ENCODE results near the gene RPS2. TPM values are rescaled to one million over a fixed set of nuclear protein-coding genes. Genes with fewer than 3 reads are reported as not detected.

Gene RPS2
- total RNA-seq, 2 donors from 2014 or later: 2,046 to 2,467 TPM

DNA sequence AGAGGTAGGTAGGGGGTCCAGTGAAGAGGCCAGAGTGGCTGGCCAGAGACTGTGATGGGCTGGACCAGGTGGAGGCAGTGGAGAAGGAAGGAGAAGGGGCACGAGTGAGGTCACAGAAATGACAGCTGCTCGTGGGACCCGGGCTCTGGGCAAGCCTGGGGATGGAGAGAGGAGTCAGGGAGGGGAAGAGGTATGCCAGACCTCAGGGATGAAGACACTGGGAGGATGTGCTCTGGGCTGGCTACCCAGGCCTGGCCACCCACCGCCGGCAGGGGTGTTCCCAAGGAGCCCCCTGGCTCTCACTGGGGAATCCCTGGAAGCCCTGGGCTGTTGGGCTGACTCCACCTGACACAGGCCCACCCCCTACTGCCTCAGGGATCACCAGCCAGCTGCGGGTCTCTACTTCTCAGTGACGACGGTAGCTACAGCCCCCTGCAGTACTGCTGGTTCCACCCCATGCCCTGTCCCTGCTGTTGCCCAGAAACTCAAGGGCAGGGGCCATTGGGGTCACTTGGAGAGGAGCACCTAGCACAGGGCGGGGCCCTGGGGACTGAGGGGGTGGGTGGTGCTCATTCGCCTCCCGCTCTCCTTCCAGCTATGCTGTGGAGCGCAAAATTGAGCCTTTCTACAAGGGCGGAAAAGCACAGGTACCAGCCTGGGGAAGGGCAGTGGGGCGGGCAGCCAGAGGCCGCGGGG is 9.0 kb upstream of the RPS2 start:
- H3K27me3 ChIP-seq (replicated peaks; ENCODE audit: insufficient read depth): no peaks in the 10 kb centered on the region
- no peak for DNase-seq (ENCODE audit: low spot score)
- peaks cover 6% of the 10 kb centered on the region for H3K4me1 ChIP-seq (replicated peaks)
- intact Hi-C loops (cut with DNase I): no loop called here
- no peaks in the 10 kb centered on the region for H3K9me3 ChIP-seq
- H3K27ac ChIP-seq: no peak overlapping the region
- no peak overlapping the region for H3K4me3 ChIP-seq
- TF ChIP-seq POLR2A (IDR thresholded peaks at IDR 0.05) (no peak), POLR2AphosphoS5 (IDR thresholded peaks at IDR 0.05) (no peak)
- TF ChIP-seq, protein P1, sequence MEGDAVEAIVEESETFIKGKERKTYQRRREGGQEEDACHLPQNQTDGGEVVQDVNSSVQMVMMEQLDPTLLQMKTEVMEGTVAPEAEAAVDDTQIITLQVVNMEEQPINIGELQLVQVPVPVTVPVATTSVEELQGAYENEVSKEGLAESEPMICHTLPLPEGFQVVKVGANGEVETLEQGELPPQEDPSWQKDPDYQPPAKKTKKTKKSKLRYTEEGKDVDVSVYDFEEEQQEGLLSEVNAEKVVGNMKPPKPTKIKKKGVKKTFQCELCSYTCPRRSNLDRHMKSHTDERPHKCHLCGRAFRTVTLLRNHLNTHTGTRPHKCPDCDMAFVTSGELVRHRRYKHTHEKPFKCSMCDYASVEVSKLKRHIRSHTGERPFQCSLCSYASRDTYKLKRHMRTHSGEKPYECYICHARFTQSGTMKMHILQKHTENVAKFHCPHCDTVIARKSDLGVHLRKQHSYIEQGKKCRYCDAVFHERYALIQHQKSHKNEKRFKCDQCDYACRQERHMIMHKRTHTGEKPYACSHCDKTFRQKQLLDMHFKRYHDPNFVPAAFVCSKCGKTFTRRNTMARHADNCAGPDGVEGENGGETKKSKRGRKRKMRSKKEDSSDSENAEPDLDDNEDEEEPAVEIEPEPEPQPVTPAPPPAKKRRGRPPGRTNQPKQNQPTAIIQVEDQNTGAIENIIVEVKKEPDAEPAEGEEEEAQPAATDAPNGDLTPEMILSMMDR (IDR thresholded peaks at IDR 0.05): no peak
- 90% methylated on average over 16 of the region's 16 CpGs for WGBS
- H3K36me3 ChIP-seq: peaks cover 11 to 13% of the 10 kb centered on the region in 2 donors

DNA sequence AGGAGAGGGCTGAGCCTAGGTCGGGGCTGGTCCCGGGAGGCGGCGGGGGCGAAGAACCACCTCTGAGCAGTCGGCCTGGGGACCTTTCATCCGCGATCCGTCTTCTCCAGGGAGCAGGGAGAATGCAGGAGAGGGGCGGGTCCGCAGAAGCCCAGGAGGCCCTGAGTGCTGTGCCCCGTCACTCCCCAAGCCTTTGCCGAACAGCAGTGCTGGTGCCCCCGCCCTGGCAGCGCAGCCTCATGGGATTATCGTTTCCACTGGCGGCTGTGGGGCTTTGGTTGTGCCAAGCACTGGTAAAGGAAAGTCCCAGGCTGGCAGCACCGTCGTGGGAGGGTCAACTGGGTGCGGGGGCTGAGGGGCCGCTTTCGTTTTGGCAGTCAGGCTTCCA is 7.9 kb upstream of the RPS2 start:
- Histone ChIP-seq H3K4me3 (peak overlapping the region; percentile 77 to 93), H3K27ac (peak overlapping the region in 1 of 2 donors; percentile 86), H3K36me3 (peaks cover 11 to 12% of the 10 kb centered on the region in 2 donors), H3K4me1 (replicated peaks) (peaks cover 6% of the 10 kb centered on the region), H3K27me3 (replicated peaks; ENCODE audit: insufficient read depth) (no peaks in the 10 kb centered on the region), H3K9me3 (no peaks in the 10 kb centered on the region)
- 2% methylated on average over 21 of the region's 22 CpGs for WGBS
- DNase-seq (ENCODE audit: low spot score): no peak
- intact Hi-C loops (cut with DNase I): no loop called here
- TF ChIP-seq POLR2A (IDR thresholded peaks at IDR 0.05) (no peak), POLR2AphosphoS5 (IDR thresholded peaks at IDR 0.05) (no peak)
- TF ChIP-seq, protein P1 (IDR thresholded peaks at IDR 0.05): no peak

DNA sequence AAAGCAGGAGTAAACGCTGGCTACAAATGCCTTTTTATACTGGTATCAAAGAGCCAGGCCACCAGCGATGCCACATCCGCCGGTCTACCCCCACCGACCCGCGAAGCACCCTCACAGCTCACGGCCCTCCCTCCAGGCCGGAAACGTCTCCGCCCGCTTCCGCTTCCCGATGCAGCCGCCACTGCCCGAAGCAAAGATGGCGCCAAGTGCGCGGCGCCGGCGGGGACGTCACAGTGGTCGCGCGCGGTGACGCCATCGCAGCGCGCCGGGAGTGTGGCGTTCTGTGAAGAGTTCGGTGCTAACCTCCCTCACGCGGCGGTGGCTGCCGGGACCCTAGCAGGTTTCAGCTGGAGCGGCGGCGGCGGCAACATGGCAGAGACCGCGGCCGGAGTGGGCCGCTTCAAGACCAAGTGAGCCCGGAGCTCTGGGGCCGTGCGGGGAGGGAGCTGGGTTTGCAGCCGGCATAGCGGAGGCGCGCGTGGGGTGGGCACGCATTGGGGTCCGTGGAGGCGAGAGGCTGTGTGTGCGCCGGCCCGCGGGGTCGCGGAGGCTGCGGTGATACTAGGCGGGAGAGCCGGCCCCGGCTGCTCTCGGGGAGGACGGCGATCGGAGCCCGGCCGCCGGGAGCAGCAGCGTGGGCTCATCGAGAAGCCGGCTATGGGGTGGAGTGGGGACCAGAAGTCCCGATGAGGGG is 7.3 kb upstream of the RPS2 start, which contains the start of gene TBL3:
TBL3 (plus strand) TSS at position 258 of the 694 bp plus-strand sequence; CDS start at position 370, 112 bp downstream.
- peak within 1 kb of the TSS; percentile 84 to 86 for H3K27ac ChIP-seq
- H3K36me3 ChIP-seq: peaks cover 11% of the 10 kb centered on the region in 2 donors
- DNase-seq (ENCODE audit: low spot score): peak; percentile 90
- intact Hi-C loops (cut with DNase I): no loop called here
- TF ChIP-seq, protein P1 (IDR thresholded peaks at IDR 0.05): peak in 2 of 4 experiments; percentile 40 to 51
- TF ChIP-seq POLR2AphosphoS5 (IDR thresholded peaks at IDR 0.05) (peak; percentile 100), POLR2A (IDR thresholded peaks at IDR 0.05) (peak; percentile 88)
- WGBS: under 1% methylated on average over 74 of the region's 78 CpGs
- H3K27me3 ChIP-seq (replicated peaks; ENCODE audit: insufficient read depth): no peaks in the 10 kb centered on the region
- H3K4me3 ChIP-seq: peak within 1 kb of the TSS; percentile 77 to 93
- H3K4me1 ChIP-seq (replicated peaks): peaks cover 6% of the 10 kb centered on the region
- no peaks in the 10 kb centered on the region for H3K9me3 ChIP-seq

DNA sequence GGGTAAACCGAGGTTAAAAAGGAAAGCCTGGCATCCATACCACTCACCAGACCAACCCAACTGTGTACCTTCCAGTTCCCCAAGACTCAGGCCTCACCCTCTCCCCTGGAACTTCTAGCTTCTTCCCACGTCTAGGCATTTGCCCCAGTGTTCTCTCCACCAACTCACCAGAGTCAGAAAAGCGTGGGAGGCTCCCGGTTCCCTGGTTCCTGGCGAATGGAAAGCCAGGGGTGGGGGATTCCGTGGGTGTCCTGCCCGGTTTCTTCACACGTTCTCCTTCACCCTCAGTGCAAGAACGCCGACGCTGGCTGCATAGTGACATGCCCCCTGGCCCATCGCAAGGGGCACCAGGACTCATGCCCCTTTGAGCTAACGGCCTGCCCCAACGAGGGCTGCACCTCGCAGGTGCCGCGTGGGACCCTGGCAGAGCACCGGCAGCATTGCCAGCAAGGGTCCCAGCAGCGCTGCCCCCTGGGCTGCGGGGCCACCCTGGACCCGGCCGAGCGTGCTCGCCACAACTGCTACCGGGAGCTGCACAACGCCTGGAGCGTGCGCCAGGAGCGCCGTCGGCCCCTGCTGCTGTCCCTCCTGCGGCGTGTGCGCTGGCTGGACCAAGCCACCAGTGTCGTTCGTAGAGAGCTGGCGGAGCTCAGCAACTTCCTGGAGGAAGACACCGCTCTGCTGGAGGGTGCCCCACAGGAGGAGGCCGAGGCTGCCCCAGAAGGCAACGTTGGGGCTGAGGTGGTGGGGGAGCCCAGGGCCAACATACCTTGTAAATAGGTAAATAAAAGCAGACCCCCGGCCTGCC is 3.7 kb upstream of the RPS2 start:
- 86% methylated on average over 34 of the region's 41 CpGs for WGBS
- intact Hi-C loops (cut with DNase I): no loop called here

More for the DNA sequence above, 3.7 kb upstream of the RPS2 start:
- no peak overlapping the region for H3K27ac ChIP-seq
- no peaks in the 10 kb centered on the region for H3K27me3 ChIP-seq (replicated peaks; ENCODE audit: insufficient read depth)
- no peak for DNase-seq (ENCODE audit: low spot score)
- H3K4me1 ChIP-seq (replicated peaks): peaks cover 11% of the 10 kb centered on the region
- H3K36me3 ChIP-seq: no peaks in the 10 kb centered on the region
- no peaks in the 10 kb centered on the region for H3K9me3 ChIP-seq
- H3K4me3 ChIP-seq: no peak overlapping the region
- TF ChIP-seq POLR2AphosphoS5 (IDR thresholded peaks at IDR 0.05): no peak
- TF ChIP-seq, protein P1 (IDR thresholded peaks at IDR 0.05): no peak
- no peak for TF ChIP-seq POLR2A (IDR thresholded peaks at IDR 0.05)
